Measurements from ENCODE around the gene ISG20L2. TPM values are rescaled to one million over a fixed set of nuclear protein-coding genes. Genes with fewer than 3 reads are reported as not detected.

The ISG20L2 gene
- polyA plus RNA-seq, 1 of the 3 experiments (the other 2 are of a cell fraction), result 31.6 TPM

DNA sequence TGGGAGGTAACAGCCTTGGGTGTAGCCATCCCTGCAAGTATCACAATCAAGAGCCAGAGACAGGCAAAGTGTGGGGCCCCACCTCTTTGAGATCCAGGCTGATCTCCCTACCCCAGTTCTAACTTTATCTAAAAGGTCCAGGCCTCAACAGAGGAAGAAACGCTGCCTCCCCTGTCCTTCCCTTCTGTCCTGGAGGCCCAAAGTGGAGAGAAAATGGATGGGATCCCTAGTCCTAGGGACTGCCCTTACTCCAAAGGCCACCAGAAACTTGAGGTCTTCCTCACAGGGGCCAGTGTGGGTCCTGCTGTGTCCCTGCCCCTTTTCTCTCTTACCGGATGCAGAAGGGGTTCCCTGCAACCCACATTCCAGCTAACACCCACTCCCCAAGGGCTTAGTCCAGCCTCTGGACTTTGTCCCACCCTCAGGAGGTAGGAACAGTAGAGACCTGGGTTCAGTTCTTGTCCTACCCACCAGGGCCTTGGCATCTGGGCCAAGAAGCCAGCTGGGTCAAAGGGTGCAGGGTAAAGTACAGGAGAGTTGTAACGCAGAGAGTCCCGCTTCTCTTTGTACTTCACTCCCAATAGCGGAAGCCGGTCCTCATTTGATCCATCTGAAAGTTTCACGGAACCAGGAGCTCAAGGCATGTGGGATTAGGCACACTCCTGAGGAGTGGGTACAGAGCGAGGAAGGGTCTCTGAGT lies 21.0 kb upstream of the ISG20L2 start:
- Histone ChIP-seq H3K36me3 (replicated peaks in 1 of 2; ENCODE audit: control insufficient read depth in 1 of 2, insufficient read depth in 2 of 2, low read length in 1 of 2) (peaks cover 15 to 18% of the 10 kb centered on the region in 2 experiments), H3K9me2 (no peaks in the 10 kb centered on the region), H4K20me1 (ENCODE audit: insufficient read depth) (no peaks in the 10 kb centered on the region), H3K9me3 (no peaks in the 10 kb centered on the region), H3K79me2 (ENCODE audit: insufficient read depth) (peaks cover 86% of the 10 kb centered on the region), H3K4me1 (ENCODE audit: control insufficient read depth in 1 of 2, insufficient read depth in 2 of 2, low read depth in 1 of 2, low read length in 1 of 2) (peaks cover 37 to 56% of the 10 kb centered on the region in 2 experiments), H3K4me2 (peak overlapping the region; percentile 88), H3K9ac (peak overlapping the region; percentile 100), H3K4me3 (ENCODE audit: low read depth in 2 of 2, low read length in 1 of 2) (peak overlapping the region; percentile 78 to 98), H2AFZ (ENCODE audit: low read depth) (no peak overlapping the region), H3K27me3 (ENCODE audit: insufficient read depth) (no peaks in the 10 kb centered on the region), H3K27ac (ENCODE audit: low read depth in 2 of 2, low read length in 1 of 2) (peak overlapping the region; percentile 100), H3F3A (replicated peaks; ENCODE audit: insufficient read depth) (peaks cover 36% of the 10 kb centered on the region)
- ChIA-PET POLR2A (no interaction called here), CTCF (interaction anchor here (0.5 to 3.9 kb wide), 6 partner anchors 23 to 126 kb away, joined by 3 to 30 read pairs (median 4); partner anchors contain the start of genes INSRR and METTL25B)
- WGBS (ENCODE audit: low lambda C conversion rate), result 38% methylated on average over 7 of the region's 8 CpGs
- TF ChIP-seq, protein P1, sequence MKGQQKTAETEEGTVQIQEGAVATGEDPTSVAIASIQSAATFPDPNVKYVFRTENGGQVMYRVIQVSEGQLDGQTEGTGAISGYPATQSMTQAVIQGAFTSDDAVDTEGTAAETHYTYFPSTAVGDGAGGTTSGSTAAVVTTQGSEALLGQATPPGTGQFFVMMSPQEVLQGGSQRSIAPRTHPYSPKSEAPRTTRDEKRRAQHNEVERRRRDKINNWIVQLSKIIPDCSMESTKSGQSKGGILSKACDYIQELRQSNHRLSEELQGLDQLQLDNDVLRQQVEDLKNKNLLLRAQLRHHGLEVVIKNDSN (IDR thresholded peaks at IDR 0.05; ENCODE audit: borderline replicate concordance, low read depth), result no peak
- no peak for TF ChIP-seq JUND (IDR thresholded peaks at IDR 0.05)
- TF ChIP-seq TAF1 (IDR thresholded peaks at IDR 0.05; ENCODE audit: borderline replicate concordance, low read depth, low read length), result no peak
- TF ChIP-seq YY1 (IDR thresholded peaks at IDR 0.05; ENCODE audit: low read depth), result no peak
- TF ChIP-seq, protein P2, sequence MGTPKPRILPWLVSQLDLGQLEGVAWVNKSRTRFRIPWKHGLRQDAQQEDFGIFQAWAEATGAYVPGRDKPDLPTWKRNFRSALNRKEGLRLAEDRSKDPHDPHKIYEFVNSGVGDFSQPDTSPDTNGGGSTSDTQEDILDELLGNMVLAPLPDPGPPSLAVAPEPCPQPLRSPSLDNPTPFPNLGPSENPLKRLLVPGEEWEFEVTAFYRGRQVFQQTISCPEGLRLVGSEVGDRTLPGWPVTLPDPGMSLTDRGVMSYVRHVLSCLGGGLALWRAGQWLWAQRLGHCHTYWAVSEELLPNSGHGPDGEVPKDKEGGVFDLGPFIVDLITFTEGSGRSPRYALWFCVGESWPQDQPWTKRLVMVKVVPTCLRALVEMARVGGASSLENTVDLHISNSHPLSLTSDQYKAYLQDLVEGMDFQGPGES (IDR thresholded peaks at IDR 0.05; ENCODE audit: low read depth, low read length), result no peak
- no peak for TF ChIP-seq GABPA (IDR thresholded peaks at IDR 0.05; ENCODE audit: low read depth)
- no peak for TF ChIP-seq GATA2 (CRISPR knock-in tag; IDR thresholded peaks at IDR 0.05)
- no peak for TF ChIP-seq TEAD4 (IDR thresholded peaks at IDR 0.05; ENCODE audit: borderline replicate concordance, insufficient read depth)
- no peak for TF ChIP-seq RFX5 (IDR thresholded peaks at IDR 0.05; ENCODE audit: low read length)
- TF ChIP-seq ELF1 (IDR thresholded peaks at IDR 0.05), result no peak
- no peak for TF ChIP-seq FOSL2 (IDR thresholded peaks at IDR 0.05; ENCODE audit: borderline replicate concordance, low read depth)
- DNase-seq, result no peak

DNA sequence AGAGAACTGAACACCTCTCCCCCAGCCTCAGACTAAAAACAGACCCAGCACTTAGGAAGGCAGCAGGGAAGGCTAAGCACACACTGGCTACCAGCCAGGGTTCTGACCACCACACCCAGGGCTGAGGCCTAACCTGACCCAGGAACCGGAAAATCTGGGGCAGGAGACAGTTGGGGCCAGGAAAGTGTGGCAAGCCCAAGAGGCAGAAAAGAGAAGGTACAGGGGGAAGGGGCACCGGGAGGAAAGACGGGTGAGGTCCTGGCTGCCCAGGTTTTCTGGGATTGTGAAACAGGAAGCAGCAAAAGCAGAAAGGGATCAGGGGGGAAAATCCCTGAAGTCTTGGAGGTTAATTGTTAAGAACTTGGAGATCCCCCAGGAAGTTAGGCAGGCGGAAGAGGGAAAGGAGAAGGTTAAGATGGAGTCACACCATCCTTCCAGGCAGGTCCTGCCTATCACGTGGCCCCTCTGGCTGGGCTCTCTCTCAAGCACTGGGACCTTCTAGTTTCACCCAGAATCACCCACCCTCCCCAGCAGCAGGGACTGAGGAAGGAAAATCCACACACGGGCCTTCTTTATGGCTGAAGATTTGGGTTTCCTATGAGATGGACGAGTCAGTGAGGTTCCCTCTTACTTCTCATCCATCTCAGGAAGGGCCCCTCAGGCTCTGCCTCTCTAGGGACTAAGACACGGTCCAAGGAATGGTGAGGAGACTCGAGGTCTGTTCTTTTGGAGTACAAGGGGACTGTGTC lies 20.3 kb upstream of the ISG20L2 start:
- ChIA-PET POLR2A (interaction anchor here (2.2 kb wide), 1 partner anchor 18 kb away, joined by 7 read pairs; the partner anchor contains the start of gene PRCC), CTCF (interaction anchor here (1.0 to 3.9 kb wide), 5 partner anchors 22 to 111 kb away, joined by 4 to 30 read pairs (median 10); partner anchors contain the start of genes METTL25B and NTRK1)
- no peak overlapping the region; the same call in 1 of the 2 replicates for H2AFZ ChIP-seq (ENCODE audit: low read depth)
- H3K4me1 ChIP-seq (ENCODE audit: control insufficient read depth in 1 of 2, insufficient read depth in 2 of 2, low read depth in 1 of 2, low read length in 1 of 2), result peaks cover 37 to 56% of the 10 kb centered on the region in 2 experiments
- H3F3A ChIP-seq (replicated peaks; ENCODE audit: insufficient read depth), result peaks cover 36% of the 10 kb centered on the region
- H3K79me2 ChIP-seq (ENCODE audit: insufficient read depth), result peaks cover 88% of the 10 kb centered on the region
- 14% methylated on average over 9 of the region's 9 CpGs for WGBS (ENCODE audit: low lambda C conversion rate)
- no peaks in the 10 kb centered on the region for H4K20me1 ChIP-seq (ENCODE audit: insufficient read depth)
- TF ChIP-seq TAF1 (IDR thresholded peaks at IDR 0.05; ENCODE audit: borderline replicate concordance, low read depth, low read length) (no peak; the same call in 1 of the 2 replicates), GABPA (IDR thresholded peaks at IDR 0.05; ENCODE audit: low read depth) (peak; percentile 73), FOSL2 (IDR thresholded peaks at IDR 0.05; ENCODE audit: borderline replicate concordance, low read depth) (no peak), RCOR1 (IDR thresholded peaks at IDR 0.05; ENCODE audit: low read length) (no peak), NFIC (IDR thresholded peaks at IDR 0.05; ENCODE audit: borderline replicate concordance) (peak; percentile 53), MEF2A (IDR thresholded peaks at IDR 0.05; ENCODE audit: borderline replicate concordance, low read depth) (no peak), NRF1 (IDR thresholded peaks at IDR 0.05; ENCODE audit: low read depth, low read length) (no peak), TEAD4 (IDR thresholded peaks at IDR 0.05; ENCODE audit: borderline replicate concordance, insufficient read depth) (no peak), TCF12 (IDR thresholded peaks at IDR 0.05) (no peak)
- TF ChIP-seq, protein P3, sequence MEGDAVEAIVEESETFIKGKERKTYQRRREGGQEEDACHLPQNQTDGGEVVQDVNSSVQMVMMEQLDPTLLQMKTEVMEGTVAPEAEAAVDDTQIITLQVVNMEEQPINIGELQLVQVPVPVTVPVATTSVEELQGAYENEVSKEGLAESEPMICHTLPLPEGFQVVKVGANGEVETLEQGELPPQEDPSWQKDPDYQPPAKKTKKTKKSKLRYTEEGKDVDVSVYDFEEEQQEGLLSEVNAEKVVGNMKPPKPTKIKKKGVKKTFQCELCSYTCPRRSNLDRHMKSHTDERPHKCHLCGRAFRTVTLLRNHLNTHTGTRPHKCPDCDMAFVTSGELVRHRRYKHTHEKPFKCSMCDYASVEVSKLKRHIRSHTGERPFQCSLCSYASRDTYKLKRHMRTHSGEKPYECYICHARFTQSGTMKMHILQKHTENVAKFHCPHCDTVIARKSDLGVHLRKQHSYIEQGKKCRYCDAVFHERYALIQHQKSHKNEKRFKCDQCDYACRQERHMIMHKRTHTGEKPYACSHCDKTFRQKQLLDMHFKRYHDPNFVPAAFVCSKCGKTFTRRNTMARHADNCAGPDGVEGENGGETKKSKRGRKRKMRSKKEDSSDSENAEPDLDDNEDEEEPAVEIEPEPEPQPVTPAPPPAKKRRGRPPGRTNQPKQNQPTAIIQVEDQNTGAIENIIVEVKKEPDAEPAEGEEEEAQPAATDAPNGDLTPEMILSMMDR (IDR thresholded peaks at IDR 0.05), result no peak
- TF ChIP-seq, protein P1 (IDR thresholded peaks at IDR 0.05; ENCODE audit: borderline replicate concordance, low read depth), result peak; percentile 62; the same call in 1 of the 2 replicates
- peaks cover 12 to 19% of the 10 kb centered on the region in 2 experiments for H3K36me3 ChIP-seq (replicated peaks in 1 of 2; ENCODE audit: control insufficient read depth in 1 of 2, insufficient read depth in 2 of 2, low read length in 1 of 2)
- peak overlapping the region; percentile 100 for H3K27ac ChIP-seq (ENCODE audit: low read depth in 2 of 2, low read length in 1 of 2)
- H3K4me2 ChIP-seq, result peak overlapping the region; percentile 88
- no peaks in the 10 kb centered on the region for H3K9me3 ChIP-seq
- DNase-seq, result no peak
- H3K27me3 ChIP-seq (ENCODE audit: insufficient read depth), result no peaks in the 10 kb centered on the region
- H3K9me2 ChIP-seq, result no peaks in the 10 kb centered on the region
- H3K9ac ChIP-seq, result peak overlapping the region; percentile 100
- peak overlapping the region; percentile 78 to 98 for H3K4me3 ChIP-seq (ENCODE audit: low read depth in 2 of 2, low read length in 1 of 2)

All from SK-N-SH (cell line).